Measurements from ENCODE around the gene FXYD3.
"Not testable (repeated sequence)": the region's sequence is repeated elsewhere in the genome, so short reads cannot be mapped to it uniquely, and the experiment has no call there.

The FXYD3 gene

DNA sequence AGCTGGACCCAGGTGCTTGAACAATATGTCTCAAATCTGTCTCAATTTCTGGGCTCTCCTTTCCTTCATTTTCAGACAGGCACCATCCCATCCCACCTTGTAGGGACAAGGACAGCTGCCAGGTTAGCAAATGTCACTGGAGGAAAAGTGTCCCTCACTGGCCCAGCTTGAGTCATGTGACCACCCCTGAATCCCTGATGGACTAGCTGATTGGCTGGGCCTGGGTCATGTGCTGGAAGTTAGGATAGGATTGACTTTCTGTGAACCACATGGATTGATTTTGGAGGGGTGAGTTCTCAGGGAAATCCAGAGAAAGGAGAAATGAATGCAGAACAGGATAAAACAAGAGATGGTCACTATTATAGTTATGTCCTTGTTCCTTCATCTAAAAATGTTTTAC lies 28.2 kb upstream of the FXYD3 start:
- DNase-seq, result no peak

DNA sequence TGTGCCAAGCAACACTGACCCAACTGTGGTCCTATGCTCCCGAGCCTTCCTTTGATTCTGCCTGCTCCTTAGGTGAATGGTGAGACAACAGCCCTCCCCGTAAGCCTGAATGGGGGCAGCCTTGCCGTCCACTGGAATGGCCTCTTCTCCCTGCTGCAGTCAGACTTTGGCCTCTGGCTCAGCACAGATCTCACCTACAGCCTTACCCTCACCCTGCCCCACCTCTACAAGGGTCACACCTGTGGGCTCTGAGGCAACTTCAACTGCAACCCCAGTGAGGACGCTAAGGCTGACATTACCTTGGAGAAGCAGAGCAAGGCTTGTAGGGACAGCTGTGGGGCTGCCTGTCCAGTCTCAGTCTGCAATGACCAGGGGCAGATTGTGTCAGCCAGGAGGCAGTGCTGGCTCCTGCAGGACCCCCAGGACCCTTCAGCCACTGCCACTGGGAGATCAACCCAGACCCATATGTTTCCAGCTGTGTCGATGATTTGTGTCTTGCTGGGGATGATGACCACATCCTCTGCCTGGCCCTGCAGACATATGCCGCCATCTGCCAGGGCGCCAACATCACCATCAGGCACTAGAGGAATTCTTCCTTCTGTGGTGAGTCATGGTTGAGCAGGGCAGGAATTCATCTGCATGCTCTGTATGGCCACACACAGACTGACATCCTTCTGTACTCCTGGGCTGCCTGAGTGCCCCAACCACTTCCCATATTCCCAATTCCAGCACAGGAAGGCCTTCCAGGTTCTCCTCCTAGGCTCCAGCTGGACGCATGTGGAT lies 27.3 kb upstream of the FXYD3 start:
- DNase-seq, result no peak

DNA sequence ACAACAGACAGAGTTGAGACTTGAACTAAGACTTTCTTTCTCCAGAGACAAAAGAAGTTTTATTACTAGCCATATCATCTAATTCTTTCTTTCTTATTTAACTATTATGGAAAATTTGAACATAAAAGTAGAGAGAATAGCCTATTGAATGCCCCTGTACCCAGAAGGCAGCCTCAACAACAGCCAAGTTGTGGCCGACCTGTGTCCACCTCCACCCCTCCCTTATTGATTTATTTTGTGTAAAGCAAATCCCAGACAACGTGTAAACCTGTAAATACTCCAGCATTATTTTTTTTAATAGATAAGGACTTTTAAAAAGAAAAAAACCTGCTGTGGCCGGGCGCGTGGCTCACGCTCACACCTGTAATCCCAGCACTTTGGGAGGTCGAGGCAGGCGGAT lies 26.1 kb upstream of the FXYD3 start:
- no peak for DNase-seq

DNA sequence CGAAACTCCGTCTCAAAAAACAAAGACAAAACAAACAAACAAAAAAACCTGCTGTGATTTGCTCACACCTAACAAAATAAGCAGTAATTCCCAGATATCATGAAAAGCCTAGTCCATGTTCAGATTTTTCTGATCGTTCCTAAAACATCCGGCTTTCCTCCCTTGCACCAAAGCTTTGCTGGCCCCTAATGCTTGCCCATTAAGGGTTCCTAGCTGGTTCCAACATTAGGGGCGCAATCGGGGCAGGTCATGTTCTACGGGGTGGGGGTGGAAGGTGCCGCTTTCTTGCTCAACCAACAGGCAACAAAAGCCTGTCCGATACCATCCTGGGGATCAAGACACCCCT lies 25.5 kb upstream of the FXYD3 start:
- no peak for DNase-seq

DNA sequence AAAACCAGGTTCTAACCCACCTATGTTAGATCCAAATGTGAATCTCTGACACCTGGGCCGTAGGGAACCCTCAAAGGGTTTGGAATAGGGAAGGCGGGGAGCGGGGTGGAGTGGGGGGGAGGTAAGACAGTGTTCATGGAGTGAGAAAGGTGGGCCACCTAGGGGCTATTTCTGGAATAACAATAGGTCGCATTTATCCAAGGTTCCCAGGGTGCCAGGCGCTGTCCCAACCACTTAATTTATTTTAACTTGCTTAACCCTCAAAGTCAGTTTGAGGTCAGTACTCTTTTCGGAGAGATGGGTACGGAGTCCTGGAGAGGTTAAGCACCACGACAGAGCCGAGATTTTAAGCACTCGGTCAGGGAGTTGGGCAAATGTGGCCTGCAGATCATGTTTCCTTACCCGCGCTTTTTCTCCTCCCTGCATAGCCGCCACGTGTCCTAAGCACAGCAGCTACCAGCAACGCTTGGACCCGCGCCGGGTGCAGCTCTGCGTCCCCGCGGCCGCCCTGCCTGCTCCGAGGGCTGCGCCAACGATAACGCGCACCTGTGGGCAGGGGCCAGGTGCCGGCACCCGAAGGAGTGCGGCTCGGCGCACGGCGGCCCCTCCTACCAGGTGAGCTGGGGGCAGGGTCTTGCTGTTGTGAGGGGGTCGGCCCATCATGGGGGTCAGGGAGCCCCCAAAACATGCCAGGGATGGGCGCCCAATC lies 25.0 kb upstream of the FXYD3 start:
- peak; percentile 23 for DNase-seq

DNA sequence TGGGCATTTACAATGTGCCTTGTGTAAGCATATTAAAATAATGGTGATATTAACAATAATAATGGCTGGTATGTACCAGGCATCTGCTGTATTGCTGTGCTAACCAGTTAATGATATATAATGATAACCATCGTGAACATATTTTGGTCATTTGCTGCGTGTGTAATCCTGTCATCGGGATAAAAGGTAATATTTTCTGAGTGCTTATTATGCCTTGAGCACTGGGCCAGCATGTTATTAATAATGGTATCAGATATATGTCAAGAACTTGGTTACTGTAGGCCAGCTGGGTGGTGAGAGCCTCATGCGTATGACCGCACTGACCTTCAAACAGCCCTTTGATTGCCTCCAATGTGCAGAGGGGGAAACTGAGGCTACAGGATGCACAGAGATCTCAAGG lies 22.2 kb upstream of the FXYD3 start:
- no peak for DNase-seq

DNA sequence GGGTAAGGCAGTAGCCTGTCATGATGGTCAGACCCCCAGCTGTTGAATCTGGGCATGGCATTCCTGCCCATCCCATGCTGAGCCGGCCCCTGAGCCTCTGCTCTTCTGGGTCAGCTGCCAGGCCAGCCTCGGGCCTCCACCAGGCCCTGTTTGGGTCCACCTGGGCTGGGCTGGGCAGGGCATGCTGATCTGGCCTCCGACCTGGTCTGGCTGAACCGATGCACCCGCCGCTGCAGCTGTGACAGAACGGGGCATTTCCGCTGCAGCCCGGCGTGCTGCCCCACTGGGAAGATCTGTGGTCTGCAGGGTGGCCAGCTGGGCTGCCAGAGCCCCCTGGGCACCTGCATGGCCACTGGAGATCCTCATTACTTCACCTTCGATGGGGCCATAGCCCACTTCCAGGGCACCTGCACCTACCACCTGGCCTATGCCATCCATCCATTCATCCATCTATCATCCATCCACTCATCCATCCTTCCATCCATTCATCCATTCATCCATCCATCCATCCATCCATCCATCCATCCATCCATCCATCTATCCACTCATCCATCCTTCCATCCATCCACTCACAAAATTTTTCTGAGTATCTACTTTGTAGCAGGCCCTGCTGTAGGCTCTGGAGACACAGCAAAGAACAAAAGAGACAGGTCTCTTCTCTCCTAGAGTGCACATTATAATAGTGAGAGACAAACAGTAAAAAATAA lies 21.5 kb upstream of the FXYD3 start:
- DNase-seq, result no peak

DNA sequence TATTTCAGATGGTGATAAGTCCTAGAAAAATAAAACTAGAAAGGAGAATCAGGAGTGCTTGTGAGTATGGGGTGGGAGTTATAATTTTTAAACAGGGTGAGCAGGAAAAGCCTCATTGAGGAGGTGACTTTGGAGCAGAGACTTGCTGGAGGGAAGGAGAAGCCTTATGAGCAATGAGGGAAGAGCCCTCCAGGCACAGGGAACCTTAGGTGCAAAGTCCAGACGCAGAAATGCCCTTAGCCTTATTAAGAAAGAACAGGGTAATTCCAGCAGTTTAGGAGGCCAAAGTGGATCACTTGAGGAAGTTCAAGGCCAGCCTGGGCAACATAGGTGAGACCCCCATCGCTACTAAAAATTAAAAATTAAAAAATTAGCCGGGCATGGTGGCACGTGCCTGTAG lies 21.0 kb upstream of the FXYD3 start:
- no peak for DNase-seq

DNA sequence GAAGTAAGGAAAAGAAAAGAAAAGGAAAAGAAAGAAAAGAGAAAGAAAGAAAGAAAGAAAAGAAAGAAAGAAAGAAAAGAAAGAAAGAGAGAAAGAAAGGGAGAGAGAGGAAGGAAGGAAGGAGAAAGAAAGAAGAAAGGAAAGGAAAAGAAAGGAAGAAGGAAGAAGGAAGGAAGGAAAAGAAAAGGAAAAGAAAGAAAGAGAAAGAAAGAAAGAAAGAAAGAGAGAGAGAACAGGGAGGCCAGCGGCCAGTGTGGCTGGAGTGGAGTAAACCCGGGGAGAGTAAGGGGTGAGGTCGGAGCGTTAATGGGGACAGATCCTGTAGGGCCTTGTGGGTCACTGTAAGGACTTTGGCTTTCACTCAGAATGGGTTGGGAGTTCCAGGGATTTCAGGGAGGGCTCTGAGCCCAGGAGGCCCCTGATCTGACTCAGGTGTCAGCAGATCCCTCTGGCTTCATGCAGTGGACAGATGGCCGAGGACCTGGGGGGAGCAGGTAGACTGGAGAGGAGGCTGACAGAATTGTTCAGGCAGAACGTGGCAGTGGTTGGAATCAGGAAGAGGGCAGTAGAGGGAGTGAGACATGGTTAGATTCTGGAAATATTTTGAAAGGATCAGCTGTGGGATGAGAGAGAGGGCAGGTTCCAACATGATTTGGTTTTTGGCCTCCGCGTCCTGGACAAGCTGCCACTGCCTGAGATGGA lies 19.8 kb upstream of the FXYD3 start:
- DNase-seq, result no peak

DNA sequence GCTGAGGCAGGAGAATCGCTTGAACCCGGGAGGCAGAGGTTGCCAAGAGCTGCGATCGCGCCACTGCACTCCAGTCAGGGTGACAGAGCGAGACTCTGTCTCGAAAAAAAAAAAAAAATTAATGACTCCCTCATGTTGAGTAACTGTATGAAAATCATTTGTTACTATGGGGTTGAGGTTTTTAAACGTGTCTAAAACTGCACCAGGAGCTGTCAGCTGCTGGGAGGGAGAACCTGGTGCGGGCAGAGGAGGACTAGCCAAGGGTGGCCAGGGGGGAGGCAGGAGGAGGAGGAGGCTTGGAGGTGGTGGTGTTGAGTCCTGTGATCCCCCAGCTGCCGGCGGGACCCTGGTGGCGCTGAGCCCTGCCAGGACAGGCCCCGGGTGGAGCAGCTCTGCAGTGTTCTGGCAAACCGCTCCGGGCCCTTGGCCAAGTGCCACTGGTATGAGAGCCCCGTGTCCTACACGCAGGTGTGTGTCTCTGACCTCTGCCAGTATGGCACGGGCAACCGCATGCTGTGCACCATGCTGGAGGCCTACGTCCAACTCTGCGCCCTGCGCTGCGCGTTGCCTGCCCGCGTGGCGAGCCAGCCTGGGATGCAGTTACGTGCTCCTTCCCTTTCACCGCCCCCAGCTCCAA lies 17.1 kb upstream of the FXYD3 start:
- DNase-seq, result no peak

DNA sequence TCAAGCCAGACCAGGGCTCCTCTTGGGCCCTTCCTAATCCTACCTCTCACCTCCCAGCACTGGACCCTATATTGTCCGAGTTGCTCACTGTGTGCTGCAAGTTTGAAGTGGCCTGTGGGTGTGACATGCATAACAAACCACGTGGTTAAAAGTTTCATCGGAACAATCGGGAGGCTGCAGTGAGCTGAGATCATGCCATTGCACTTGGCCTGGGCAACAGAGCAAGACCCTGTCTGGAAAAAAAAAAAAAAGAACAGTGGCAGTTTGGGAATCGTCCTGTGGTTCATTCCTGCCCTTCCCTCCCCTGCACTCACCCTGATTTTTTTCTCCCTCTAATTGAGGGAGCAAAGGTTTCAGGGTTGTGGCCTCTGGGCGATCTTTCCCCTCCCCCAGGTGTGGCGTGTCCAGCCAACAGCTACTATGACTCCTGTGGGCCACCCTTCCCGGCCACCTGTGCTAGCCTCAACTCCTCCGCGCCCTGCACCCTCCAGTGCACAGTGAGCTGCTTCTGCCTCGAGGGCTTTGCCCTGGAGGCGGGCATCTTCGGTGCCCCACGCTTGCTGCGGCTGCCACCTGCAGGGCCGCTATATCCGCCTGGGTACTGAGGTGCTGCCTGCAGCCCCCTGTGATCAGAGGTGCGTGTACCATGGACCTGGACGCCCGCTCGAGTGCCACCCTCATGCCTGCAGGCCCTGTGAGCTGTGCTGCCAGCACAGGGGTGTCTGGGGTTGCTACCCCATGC lies 16.3 kb upstream of the FXYD3 start:
- no peak for DNase-seq

DNA sequence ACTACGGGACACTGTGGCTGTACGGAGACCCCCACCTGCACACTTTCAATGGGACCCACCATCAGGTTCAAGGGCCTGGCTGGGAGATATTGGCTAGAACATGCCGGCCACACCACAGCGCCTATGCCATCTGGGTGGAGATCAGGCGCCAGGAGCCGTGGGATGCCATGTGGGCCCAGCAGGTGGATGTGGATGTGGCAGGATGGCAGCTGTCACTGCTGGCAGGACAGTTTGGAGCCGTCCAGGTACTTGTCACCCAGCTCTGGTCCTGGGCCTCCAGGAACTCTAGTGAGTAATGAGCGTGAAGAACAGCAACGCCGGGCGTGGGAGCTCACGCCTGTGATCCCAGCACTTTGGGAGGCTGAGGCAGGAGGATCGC lies 15.7 kb upstream of the FXYD3 start:
- DNase-seq, result no peak

DNA sequence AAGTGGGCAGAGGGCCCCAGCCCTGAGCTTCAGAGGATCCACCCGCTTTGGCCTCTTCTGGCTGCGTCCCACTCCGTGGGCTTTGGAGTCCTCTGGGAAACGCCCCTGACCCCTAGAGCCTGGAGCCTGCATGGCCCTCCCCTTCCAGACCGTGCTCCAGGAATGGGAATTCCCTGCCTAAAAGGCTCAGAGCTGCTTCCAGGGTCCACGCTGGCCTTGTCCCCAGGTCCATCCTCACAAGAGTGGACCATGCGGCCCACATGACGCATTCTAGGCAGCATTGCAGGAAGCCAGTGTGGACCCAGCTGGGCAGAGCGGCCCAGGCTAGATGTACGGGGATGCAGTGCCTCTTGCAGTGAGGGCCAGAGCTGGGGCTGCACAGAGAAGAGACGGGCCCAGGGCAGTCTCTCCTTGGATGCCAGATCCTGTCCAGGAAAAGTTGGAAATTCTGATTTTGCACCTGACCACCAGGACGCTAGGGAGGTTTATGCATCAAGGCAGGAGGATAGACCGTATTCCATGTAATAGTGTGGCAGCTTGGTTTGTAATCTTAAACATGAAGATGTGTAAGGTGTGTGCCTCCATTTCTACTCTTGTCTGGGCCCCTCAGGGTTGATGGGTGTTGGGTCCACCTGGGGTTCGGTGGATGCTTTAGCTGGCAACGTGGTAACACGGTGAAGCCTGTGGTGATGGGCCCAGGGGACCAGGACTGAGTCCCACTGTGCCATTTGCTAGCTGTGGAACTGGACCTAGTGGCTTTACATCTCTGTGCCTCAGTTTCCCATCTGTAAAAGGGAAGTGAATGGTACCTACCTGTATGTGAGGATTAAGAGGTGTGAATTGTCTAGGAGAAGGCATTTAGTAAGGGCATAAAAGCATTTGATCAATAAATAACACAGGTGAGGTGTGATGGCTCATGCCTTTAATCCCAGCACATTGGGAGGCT lies 14.8 kb upstream of the FXYD3 start:
- no peak for DNase-seq

DNA sequence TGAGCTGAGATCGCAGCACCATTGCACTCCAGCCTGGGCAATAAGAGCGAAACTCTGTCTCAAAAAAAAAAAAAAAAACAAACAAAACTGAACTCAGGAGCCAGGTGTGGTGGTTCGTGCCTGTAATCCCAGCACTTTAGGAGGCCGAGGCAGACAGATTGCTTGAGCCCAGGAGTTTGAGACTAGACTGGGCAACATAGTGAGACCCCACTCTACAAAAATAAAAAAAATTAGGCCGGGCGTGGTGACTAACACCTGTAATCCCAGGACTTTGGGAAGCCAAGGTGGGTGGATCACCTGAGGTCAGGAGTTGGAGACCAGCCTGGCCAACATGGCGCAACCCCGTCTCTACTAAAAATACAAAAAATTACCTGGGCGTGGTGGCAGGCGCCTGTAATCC lies 13.7 kb upstream of the FXYD3 start:
- DNase-seq, result not testable (repeated sequence)

DNA sequence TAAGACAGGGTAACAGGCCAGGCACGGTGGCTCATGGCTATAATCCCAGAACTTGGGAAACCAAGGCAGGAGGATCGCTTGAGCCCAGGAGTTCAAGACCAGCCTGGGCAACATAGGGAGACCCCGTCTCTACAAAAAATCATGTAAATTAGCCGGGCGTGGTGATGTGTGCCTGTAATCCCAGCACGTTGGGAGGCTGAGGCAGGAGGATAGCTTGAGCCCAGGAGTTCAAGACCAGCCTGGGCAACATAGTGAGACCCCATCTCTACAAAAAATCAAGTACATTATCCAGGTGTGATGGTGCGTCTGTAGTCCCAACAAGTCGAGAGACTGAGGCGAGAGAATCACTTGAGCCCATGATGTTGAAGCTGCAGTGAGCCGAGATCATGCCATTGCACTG lies 12.0 kb upstream of the FXYD3 start:
- DNase-seq, result not testable (repeated sequence)

DNA sequence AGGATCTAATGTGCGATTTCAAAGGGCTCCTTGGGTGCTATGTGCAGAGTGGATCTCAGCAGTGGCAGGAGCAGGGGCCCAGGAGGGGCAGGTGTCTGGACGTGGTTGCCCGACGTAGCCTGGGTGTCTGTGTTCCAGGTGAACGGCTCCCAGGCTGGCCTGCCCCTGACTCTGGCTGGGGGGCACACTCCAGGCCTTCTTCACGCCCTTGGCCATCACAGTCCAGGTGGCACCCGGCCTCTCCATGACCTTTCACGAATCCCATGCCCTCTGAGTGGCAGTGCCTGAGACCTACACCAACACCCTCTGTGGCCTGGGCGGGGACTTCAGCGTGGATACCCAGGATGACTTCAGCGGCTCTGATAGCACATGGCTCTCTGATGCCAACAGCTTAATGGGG lies 11.3 kb upstream of the FXYD3 start:
- DNase-seq, result no peak

DNA sequence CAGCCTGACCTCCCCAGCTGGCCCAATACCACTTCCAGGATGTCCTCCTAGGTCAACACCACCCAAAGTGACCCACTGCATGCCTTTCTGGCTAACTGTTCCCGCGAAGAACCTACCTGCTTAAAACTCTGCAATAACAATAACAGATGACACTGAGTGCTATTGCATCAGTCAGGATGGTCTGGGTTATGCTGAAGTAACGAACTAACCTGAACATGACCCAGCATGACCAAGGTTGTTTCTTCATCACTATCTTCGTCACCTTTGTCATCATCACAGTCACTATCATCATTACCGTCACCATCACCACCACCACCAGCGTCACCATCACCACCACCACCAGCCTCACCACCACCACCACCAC lies 10.6 kb upstream of the FXYD3 start:
- DNase-seq, result no peak

DNA sequence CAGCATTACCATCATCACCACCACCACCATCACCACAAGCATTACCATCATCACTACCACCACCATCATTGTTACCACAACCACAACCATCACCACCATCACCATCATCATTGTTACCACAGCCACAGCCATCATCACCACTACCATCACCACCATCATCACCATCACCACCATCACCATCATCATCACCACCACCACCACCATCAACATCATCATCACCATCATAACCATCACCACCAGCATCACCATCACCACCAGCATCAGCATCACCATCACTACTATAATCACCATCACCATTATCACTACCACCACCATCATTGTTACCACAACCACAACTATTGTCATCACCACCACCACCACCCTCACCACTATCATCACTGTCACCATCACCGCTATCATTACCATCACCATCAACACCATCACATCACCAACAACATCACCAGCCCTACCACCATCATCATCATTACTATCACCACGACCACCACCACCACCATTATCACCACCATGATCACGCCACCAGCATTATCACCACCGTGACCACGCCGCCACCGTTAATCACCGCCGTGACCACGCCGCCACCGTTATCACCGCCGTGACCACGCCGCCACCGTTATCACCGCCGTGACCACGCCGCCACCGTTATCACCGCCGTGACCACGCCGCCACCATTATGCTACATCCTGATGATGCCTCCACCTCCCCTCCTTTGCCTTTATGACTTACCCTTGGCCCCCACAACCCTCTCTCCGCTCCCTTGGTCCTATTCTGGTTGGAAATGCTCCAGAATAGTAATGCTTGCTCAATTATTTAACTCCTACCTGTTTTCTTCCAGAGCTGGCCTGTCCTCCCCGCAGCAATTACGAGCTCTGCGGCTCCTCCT lies 10.0 kb upstream of the FXYD3 start:
- DNase-seq, result no peak

DNA sequence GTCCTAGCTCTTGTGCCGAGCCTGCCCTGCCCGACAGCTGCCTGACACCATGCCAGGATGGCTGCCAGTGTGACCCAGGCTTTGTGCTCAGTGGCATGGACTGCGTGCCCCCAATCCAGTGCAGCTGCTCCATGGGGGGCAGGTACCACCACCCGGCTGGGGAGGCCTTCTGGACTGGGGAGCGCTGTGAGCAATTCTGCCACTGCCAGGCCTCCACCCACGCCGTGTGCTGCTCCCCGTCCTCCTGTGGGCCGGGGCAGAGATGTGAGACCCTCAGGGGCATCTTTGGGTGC lies 9.4 kb upstream of the FXYD3 start:
- no peak for DNase-seq

DNA sequence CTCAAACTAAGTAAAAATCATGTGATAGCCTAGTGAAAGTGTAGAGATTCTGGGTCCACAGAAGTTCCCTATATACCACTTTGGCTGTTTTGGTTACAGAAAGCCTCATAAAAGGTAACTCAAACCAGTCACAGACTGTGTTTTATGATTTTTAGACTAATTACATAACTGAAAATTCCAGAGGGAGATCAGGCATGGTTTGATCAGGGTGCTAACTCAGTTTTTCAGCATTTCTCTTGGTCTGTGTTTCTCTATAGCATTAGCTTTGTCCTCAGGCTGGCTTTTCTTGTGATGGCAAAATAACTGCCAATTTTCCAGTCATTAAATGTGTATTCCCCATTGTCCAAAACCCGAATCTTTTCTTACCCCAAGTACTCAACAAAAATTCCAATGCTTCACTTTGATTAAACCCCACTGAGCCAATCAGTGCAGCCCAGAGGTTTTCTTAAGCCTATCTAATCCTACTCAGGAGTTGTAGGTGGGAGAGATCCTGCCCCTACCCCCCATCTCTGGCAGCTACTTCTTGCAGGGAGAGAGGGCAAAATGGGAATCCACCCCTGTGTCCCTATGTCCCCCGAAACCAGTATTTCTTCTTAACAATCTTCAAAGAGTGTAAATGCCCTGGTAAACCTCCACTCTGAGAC lies 8.6 kb upstream of the FXYD3 start:
- DNase-seq, result no peak
